CD4-positive, alpha-beta T cell (primary cell): Measurements from ENCODE around the gene SPACA6. TPM values are rescaled to one million over a fixed set of nuclear protein-coding genes. Genes with fewer than 3 reads are reported as not detected.

Experiments
- ATAC-seq: fragments of 200-7000 bp; cut with Tn5 transposase; one replicate; pipeline ENCODE4 v1.10.0; 2022; ENCODE audit warnings: mild to moderate bottlenecking; ENCODE audit not compliant: poor library complexity
- CTCF ChIA-PET: fragments of 350-600 bp; sonication (Branson Sonifier 250); formaldehyde crosslinking; loops from one replicate; lab custom pipeline; 2021; ENCODE audit warnings: antibody characterized with exemption, inconsistent platforms; lab: Charles Lee
- POLR2A ChIA-PET: fragments of 350-600 bp; sonication (Branson Sonifier 250); formaldehyde crosslinking; loops from one replicate; lab custom pipeline; 2021; ENCODE audit warnings: antibody characterized with exemption, inconsistent platforms; lab: Charles Lee
- DNase-seq, 14 experiments: peaks; one replicate each; pipeline ENCODE4 v3.0.0-alpha.2; 2013 to 2020; ENCODE audit warnings: mixed read lengths in 2 of 14
- H3K27ac ChIP-seq, 2 donors: one replicate each; pipeline versions ENCODE4 v1.5.1 to v1.7.0; 2013; ENCODE audit warnings: low read length in 2 of 2, low read depth in 1 of 2, mild to moderate bottlenecking in 1 of 2
- H3K27me3 ChIP-seq, 2 experiments: 1 replicate in 1 of 2; 2 replicates in 1 of 2; pipeline versions ENCODE4 v1.6.1 to v1.7.0; 2013; ENCODE audit warnings: low read length in 2 of 2, control low read depth in 1 of 2, mild to moderate bottlenecking in 1 of 2, moderate library complexity in 1 of 2; ENCODE audit not compliant: insufficient read depth in 2 of 2, control insufficient read depth in 1 of 2
- H3K36me3 ChIP-seq: one replicate; pipeline ENCODE4 v1.6.1; 2013; ENCODE audit warnings: low read length, control low read depth; ENCODE audit not compliant: insufficient read depth
- H3K4me1 ChIP-seq: one replicate; pipeline ENCODE4 v1.6.1; 2013; ENCODE audit warnings: low read length, control low read depth; ENCODE audit not compliant: insufficient read depth
- H3K4me3 ChIP-seq: one replicate; pipeline ENCODE4 v1.5.1; 2013; ENCODE audit warnings: mild to moderate bottlenecking, low read length, moderate library complexity
- H3K9me3 ChIP-seq, 2 experiments: 1 replicate in 1 of 2; 2 replicates in 1 of 2; pipeline versions ENCODE4 v1.6.1 to v1.7.0; 2013; ENCODE audit warnings: low read length in 2 of 2, mild to moderate bottlenecking in 2 of 2, control low read depth in 1 of 2, moderate library complexity in 1 of 2; ENCODE audit not compliant: control insufficient read depth in 1 of 2, insufficient read depth in 1 of 2
- H3K27ac Mint-ChIP-seq: one replicate; pipeline ENCODE4 v1.8.0; 2020; ENCODE audit warnings: mixed read lengths
- H3K27me3 Mint-ChIP-seq: one replicate; pipeline ENCODE4 v1.8.0; 2021; ENCODE audit warnings: mixed read lengths
- H3K36me3 Mint-ChIP-seq: one replicate; pipeline ENCODE4 v1.8.0; 2021; ENCODE audit warnings: low read depth, mixed read lengths
- H3K4me1 Mint-ChIP-seq: one replicate; pipeline ENCODE4 v1.8.0; 2021; ENCODE audit warnings: low read depth, mixed read lengths
- H3K4me3 Mint-ChIP-seq: one replicate; pipeline ENCODE4 v1.8.0; 2020; ENCODE audit warnings: mild to moderate bottlenecking, mixed read lengths
- H3K9me3 Mint-ChIP-seq: one replicate; pipeline ENCODE4 v1.8.0; 2020; ENCODE audit warnings: mixed read lengths
- CTCF ChIP-seq: fragments of 200-600 bp; IDR thresholded peaks from one replicate; pipeline ENCODE4 v1.8.0; 2022; ENCODE audit warnings: antibody characterized with exemption, mild to moderate bottlenecking
- intact Hi-C, 2 experiments: fragments of 100-400 bp; cut with DNase I in 1 of 2; cut with micrococcal nuclease in 1 of 2; formaldehyde crosslinking; loops; one replicate each; pipeline versions ENCODE4 v1.15.1 to v1.9.0; 2023 to 2025; cut with DNase I, micrococcal nuclease
- total RNA-seq, 174 experiments: library from RNA in 2 of 174; stranded (reverse) in 2 of 174; gene quantifications; one replicate each; pipeline ENCODE4 v1.2.3 and lab custom pipeline; 2021 to 2026

The SPACA6 gene
- total RNA-seq, 2 experiments from 2014 or later = 2.8 to 3.6 TPM

DNA sequence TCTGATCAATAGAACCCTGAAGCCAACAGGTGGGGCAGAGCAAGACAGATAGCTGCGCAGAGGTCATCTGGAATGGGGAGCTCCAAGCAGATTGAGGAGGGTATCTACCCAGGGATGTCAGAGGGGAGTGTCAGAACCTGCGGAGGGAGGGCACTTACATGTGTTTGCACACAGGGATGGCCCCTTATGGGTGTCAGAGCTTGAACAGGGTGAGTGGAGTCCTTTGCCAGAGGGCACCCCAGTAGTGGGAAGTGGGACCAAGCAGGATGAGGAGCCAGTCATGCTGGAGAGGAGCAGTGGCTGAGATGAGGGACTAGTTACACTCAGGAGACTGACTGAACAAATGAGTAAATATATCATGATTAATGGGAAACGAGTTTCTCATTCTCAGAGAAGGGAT lies 29.5 kb upstream of the SPACA6 start:
- Histone ChIP-seq H3K9me3 (peaks cover 0 to 4% of the 10 kb centered on the region in 2 experiments), H3K4me1 (no peaks in the 10 kb centered on the region), H3K27me3 (peaks cover 0 to 20% of the 10 kb centered on the region in 2 experiments), H3K36me3 (no peaks in the 10 kb centered on the region), H3K27ac (no peak overlapping the region), H3K4me3 (no peak overlapping the region)
- DNase-seq (no peak), ATAC-seq (no peak)
- no peaks in the 10 kb centered on the region for H3K4me1 Mint-ChIP-seq
- no peaks in the 10 kb centered on the region for H3K9me3 Mint-ChIP-seq
- no peak for TF ChIP-seq CTCF
- intact Hi-C loops = loop anchor here in 1 of 2 experiments (10.0 kb wide), 1 partner anchor 111 kb away; no protein-coding TSS in a partner anchor
- H3K27me3 Mint-ChIP-seq = peaks cover 51% of the 10 kb centered on the region
- CTCF ChIA-PET = no interaction called here
- no peak overlapping the region for H3K4me3 Mint-ChIP-seq
- no peaks in the 10 kb centered on the region for H3K36me3 Mint-ChIP-seq
- no peak overlapping the region for H3K27ac Mint-ChIP-seq
- POLR2A ChIA-PET = interaction anchor here (0.7 kb wide), 1 partner anchor 69 kb away, joined by 3 read pairs; no protein-coding TSS in a partner anchor

DNA sequence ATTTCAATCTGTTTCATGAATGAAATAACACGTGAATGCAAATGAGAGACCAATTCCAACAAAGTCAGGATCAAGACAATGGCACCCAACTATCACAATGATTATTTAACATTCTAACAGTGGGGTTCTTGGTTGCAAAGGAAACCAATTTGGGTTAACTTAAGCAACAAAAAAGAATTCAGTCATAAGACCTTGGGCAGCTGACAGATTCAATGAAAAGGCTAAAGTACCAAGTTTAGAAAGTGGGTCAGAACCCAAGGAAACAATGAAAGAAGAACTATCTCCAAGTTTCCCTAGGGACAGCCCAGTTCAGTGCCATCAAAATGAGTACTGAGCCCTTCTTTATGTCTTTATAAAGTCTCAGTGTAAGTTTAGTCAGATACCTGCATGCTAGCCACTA lies 29.0 kb upstream of the SPACA6 start:
- ChIA-PET POLR2A (interaction anchor here (0.7 kb wide), 1 partner anchor 69 kb away, joined by 3 read pairs; no protein-coding TSS in a partner anchor), CTCF (no interaction called here)
- intact Hi-C loops = loop anchor here in 1 of 2 experiments (10.0 kb wide), 1 partner anchor 111 kb away; no protein-coding TSS in a partner anchor
- peaks cover 51% of the 10 kb centered on the region for H3K27me3 Mint-ChIP-seq
- H3K9me3 Mint-ChIP-seq = no peaks in the 10 kb centered on the region
- no peak for TF ChIP-seq CTCF
- Histone ChIP-seq H3K27ac (no peak overlapping the region), H3K4me3 (no peak overlapping the region), H3K36me3 (no peaks in the 10 kb centered on the region), H3K9me3 (peaks cover 0 to 4% of the 10 kb centered on the region in 2 experiments), H3K4me1 (no peaks in the 10 kb centered on the region), H3K27me3 (peaks cover 0 to 20% of the 10 kb centered on the region in 2 experiments)
- H3K36me3 Mint-ChIP-seq = no peaks in the 10 kb centered on the region
- no peak for DNase-seq
- no peak overlapping the region for H3K4me3 Mint-ChIP-seq
- H3K27ac Mint-ChIP-seq = no peak overlapping the region
- ATAC-seq = no peak
- H3K4me1 Mint-ChIP-seq = no peaks in the 10 kb centered on the region

GRCh38 chr19:51664997-51665396 lies 28.1 kb upstream of the SPACA6 start:
- Histone ChIP-seq H3K27ac (no peak overlapping the region), H3K4me1 (no peaks in the 10 kb centered on the region), H3K9me3 (peaks cover 0 to 4% of the 10 kb centered on the region in 2 experiments), H3K4me3 (no peak overlapping the region), H3K27me3 (peaks cover 0 to 20% of the 10 kb centered on the region in 2 experiments), H3K36me3 (no peaks in the 10 kb centered on the region)
- Mint-ChIP-seq H3K27me3 (peaks cover 55% of the 10 kb centered on the region), H3K4me1 (no peaks in the 10 kb centered on the region), H3K4me3 (no peak overlapping the region), H3K9me3 (peaks cover under 1% of the 10 kb centered on the region), H3K27ac (no peak overlapping the region), H3K36me3 (no peaks in the 10 kb centered on the region)
- no peak for TF ChIP-seq CTCF
- POLR2A ChIA-PET = no interaction called here
- CTCF ChIA-PET = no interaction called here
- DNase-seq (no peak), ATAC-seq (no peak)
- intact Hi-C loops = loop anchor here in 1 of 2 experiments (10.0 kb wide), 1 partner anchor 110 kb away; no protein-coding TSS in a partner anchor
